Inferior parietal cortex (tissue), 1 donor: ENCODE data around the gene GNAO1.

Source experiments
- DNase-seq: peaks from one replicate; pipeline ENCODE4 v3.0.0-alpha.2; 2016; ENCODE audit errors: extremely low spot score

The GNAO1 gene

GRCh38 chr16:56332464-56333079 is 141.3 kb downstream of the GNAO1 start:
- peak; percentile 62 for DNase-seq

- DNase-seq, result no peak
Measured at GRCh38 chr16:56334761-56335160, 143.5 kb downstream of the GNAO1 start.

DNA sequence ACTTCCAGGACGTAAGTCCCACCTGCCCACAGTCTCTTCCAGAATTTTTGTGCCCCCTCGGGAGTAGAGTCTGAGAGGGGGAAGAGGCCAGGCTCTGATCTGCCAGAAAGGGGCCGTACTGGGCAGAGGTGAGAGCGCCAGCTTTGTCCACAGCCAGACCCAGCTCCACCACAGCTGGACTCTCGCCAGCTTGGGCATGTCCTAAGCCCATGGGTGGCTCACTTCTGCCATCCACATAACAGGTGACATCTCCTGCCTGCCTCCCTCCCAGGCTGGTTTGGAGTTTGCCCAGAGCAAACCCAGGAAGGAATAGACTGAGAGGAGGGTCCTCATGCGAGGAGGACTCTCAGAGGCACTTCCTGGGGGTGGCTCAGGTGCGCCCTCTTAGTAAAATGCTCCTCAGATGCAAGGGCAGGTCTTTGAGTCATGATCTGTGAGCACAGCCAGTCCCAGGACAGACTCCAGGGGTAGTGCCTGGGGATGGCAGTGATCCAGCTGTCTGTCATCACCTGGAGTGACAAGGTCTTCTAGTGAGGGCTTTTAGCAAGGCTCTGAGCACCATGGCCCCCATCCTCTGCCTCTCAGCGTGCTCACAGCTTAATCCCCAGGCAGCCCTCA is 144.9 kb downstream of the GNAO1 start:
- no peak for DNase-seq

DNA sequence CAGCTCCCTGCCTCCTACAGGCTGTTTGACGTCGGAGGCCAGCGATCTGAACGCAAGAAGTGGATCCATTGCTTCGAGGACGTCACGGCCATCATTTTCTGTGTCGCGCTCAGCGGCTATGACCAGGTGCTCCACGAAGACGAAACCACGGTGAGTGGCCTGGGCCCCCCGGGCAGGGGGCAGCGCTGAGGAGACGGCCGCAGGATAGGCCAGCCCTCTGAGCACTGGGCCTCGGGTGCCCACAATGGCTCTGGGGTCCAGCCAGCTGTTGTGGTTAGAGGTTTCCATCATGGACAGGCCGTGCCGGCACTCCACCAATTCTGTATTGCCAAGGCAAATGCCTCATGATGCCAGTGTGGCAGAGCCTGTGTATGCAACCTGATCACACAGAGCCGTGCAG is 145.4 kb downstream of the GNAO1 start:
- DNase-seq, result no peak

DNA sequence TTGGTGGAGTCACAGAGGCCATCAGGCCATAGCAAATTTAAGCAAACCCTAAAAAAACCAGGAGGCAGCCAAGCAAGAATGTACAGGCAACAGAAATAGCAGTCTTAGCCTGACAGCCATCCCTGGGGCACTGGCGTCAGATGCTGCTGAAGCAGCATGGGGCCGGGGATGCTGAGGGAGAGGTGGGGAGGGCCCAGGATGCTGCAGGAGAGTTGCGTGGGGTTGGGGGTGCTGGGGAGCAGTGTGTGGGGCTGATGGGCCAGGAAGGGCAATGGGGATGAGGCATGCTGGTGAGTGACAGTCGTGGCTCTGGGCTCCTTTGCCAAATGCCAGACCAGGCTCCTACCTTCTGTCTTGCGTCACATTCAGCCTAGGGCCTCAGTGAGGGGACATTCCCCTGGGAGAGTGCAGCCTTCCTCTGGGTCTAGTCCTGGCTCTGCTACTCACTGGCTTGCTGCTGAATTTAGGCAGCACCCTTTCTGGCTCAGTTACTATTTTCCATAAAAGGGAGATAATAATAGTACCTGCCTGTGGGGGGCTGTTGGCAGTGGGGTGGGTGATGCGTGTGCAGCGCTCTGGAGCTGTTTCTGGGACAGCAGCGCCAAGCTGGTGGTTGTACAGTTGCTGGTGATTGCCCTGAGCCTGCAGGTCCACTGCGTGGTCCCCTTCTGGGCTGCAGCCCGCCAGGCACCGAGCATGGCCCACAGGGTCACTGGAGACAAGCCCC is 146.0 kb downstream of the GNAO1 start:
- no peak for DNase-seq

DNA sequence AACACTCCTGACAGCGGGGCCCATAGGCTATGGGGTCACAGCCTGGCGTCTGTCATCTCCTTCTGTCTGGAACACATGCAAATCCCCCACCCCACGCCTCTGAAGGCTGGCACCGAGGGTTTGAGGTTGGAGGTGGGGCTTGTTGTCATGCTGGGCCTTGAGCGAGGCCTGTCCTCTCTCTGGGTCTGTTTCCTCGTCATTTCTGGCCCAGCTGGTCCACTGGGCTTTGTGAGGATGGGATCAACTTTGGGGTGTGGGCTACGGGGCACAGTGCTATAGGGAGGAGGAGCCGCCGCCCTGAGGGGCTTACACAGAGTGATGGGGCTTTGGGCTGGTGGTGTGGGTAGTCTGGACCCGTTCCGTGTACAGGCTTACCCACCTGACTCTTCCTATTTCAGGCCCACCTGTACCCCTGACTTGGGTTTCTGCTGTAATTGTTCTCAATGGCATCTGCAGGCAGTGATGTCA is 146.6 kb downstream of the GNAO1 start:
- no peak for DNase-seq

DNA sequence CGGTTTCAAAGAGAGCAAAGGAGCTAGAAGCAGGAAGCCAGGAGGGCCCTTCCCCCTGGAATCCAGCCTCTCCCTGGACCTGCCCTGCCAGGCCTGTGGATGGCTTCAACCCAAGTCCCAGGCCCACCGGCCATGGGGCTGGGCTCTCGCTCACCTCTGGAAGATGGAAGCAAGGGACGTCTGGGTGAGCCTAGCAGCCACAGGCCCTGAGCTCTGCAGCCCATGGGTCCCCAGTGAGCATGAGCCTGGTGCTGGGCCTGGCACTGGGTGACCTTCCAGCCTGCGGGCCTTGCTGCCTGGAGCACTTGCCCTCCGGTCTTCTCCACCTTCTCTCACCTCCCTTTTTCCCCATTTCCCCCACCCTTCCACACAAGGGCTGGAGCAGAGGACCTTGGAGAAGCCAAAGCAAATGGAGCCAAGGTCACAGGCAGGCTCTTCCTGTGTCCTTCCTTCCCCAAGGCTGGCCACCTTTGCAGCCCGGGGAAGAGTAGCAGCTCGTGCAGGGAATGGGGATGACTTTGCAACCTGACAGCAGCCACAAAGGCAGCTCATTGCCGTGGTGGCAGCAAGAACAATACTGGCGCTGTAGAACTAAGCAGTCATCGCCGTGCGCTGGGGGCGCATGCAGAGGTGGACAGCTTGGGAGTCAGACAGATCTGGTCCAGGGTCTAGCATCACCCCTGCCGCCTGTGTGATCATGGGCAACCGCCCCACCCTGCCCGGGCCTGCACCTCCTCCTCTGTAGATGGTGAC is 147.5 kb downstream of the GNAO1 start:
- DNase-seq, result no peak

DNA sequence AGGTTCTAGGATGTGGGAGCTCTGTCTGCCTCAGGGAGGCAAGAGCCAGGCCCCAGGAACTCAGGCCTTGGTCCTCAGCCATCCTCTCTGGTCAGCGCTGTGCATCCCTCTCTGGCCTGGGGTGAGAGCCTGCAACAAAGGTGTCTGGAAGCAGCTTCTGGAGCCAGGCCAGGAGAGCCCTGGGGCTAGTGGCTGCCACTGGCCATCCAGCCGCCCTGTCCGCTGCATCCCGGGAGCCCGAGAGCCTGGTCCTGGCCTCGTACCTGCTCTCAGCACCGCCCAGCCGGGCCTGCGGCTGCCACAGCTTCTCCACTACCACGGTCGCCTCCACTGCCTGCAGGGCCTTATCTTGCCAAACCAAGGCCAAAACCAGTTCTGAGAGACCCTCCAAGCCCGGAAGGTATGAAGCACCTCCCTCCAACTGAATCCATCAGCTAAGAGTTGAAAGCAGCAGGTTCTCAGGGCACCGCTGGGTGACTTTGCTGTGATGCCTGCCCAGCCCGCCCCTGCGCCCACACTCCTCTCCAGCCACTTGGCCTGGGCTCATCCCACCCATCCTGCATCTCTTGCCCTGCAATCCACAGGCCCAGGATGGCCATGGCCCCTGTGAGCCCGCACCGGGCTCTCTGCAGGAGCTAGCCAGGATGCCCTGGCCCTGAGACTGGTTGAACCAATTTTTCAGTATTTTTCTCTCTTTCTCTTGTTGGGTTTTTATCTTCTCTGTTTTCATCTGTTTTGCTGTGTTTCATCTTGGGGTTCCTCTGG is 148.3 kb downstream of the GNAO1 start:
- no peak for DNase-seq

DNA sequence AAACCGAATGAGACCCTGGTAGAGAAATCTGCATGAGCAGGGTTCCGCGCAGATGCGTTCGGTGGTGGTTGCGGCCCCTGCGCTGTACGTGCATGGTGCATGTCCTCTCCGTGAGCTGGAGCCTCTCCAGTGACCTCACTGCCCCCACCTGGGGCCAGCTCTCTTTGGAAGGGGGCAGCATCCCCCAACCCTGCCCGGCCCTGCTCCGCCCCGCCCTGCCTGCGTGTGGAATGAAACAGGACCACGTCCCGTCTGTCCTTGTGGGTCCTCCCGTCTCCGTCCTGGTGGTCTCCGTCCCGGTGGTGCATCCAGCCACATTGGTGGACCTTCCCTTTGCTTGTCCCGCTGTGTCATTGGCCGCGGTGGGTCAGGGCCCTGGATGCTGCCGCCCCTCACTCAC is 149.1 kb downstream of the GNAO1 start:
- no peak for DNase-seq

DNA sequence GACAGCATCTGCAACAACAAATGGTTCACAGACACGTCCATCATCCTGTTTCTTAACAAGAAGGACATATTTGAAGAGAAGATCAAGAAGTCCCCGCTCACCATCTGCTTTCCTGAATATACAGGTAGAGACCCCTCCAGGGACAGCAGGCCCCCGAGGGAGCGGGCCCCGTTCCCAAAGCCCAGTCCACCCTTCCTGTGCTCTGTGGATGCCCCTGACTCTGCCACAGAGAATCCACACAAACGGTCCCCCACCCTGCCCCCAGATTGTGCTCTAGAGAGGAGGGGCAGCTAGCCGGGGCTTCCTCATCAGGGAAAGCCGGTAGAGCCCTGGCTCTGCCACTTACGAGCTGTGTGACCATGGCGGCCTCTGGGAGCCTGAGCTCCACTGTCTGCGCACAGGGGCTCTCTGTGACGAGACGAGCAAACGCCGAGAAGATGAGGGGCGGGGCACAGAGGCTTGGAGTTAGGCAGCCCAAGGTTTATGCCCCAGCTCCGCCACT is 149.6 kb downstream of the GNAO1 start:
- DNase-seq, result no peak

- DNase-seq, result no peak
Measured at GRCh38 chr16:56341656-56342399, 150.5 kb downstream of the GNAO1 start.

DNA sequence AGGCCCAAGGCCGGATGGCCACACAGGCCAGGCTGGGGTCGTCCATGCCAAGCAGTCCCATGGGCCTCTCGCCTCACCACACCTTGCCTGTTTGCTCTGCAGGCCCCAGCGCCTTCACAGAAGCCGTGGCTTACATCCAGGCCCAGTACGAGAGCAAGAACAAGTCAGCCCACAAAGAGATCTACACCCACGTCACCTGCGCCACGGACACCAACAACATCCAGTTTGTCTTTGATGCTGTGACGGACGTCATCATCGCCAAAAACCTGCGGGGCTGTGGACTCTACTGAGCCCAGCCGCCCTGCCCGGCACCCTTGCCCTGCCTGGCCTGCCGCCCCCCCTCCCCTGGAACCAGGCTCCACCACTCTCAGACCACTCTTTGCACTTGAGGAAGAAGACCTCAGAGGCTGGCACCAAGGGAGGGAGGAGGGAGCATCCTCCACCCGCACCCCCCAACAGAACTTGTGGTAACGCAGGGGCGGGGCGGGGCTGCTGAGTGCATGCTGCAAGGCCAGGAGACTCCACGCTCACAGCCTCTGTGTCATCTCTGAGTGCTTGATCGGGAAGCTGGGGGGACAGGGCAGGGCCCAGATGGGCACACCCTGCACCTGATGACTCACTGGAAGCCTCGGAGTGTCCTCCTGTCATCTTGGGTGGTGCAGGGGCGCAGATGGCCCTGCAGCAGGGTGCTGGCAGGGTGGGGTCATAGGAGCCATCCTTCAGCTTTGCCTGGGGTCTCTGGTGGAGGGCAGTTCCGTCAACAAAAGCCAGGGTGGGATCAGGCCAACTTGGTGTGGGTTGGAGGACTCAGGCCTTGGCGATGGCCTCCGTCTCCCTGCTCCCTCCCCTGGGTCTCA is 152.6 kb downstream of the GNAO1 start:
- DNase-seq, result no peak

GRCh38 chr16:56344518-56345405 is 153.5 kb downstream of the GNAO1 start:
- no peak for DNase-seq

DNA sequence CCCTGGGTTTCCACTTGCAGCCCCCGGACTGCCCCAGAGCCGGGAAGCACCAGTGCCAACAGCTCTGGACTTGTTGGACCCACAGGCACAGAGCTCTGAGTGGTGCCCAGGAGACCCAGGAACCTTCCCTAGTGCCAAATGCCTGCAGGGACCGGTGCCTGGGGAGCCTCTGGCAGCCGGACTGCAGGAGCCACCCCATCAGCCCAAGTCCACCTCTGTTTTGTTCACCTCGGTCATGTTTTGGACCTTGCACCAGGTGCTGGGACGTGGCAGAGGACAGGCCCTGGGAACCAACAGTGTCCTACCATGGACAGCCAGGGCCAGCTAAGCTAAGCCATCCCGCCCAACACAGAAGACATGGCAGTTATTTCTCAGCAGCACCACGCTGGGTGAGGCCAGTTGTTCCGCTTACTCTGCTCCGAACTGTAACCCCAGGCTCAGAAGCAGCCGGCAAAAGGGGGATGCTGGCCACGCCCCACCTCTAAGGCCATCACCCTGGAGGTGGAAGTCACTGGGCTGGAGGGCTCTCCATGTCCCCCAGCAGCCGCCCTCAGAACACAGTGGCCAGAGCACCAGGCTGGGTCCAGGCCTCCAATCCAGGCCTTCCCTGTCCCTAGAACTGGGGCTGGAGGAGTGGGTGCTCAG is 154.2 kb downstream of the GNAO1 start:
- DNase-seq, result no peak

DNA sequence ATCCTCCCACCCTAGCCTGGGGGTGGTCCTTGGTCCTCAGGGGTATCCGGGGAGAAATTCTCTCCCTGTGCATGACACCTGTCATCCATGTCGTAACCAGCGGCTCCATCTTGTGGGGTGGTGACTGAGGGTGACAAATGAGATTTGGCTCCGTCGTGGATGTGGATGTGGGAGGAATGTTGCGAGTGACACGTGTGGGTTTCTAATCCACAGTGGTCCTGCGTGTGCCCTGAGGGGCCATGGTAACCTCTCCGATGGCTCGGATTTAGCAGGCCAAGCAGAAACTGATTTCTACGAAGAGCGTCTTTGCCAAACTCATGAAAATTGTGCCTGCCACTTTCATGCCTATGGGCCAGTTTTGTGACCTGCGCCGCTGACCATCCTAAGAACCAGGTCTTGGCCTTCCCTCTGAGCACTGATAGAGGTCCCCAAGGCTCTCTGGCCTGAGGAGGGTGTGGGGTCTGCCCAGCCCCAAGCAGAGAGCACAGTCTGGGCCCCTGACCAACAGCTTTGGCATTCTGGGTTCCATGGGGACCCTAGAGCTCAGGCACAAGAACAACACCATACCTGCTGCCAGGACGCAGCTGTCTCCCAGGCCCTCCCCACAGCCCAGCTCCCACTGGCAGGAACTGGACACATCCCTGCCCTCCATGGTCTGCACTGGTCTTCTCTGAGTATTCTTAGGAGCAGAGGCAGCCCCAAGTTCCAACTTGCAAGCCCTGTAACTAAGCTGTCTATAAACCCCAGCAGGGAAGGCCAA is 155.0 kb downstream of the GNAO1 start:
- DNase-seq, result no peak

DNA sequence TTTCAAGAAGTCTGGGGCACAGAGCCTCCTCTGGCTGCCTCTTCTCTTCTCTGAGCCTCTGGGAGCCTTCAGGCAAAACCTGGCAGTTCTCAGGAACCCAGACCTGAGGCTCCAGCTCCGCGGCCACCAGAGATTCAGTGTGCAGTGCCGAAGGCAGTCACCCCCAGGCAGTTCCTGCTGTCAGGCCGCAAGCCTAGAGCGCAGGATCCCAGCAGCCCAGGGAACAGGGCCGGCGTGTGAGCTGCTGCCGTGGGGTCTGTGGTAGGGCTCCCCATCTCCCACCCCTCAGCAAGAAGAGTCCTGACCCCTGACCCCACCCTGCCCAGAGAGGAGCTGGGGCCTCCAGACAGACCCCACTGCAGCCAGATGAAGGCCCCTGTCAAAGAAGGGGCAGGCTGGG is 155.9 kb downstream of the GNAO1 start:
- no peak for DNase-seq

GRCh38 chr16:56347670-56348069 is 156.4 kb downstream of the GNAO1 start:
- no peak for DNase-seq
